ENCODE results near the gene RAB41. TPM values are rescaled to one million over a fixed set of nuclear protein-coding genes. Genes with fewer than 3 reads are reported as not detected.

RAB41 gene
- total RNA-seq = not detected in 2 replicates

GRCh38 chrX:70281951-70282350 is at the start of gene RAB41:
TSS of gene RAB41 (plus strand) at chrX:70282172. CDS start at chrX:70282218, 46 bp downstream.

DNA sequence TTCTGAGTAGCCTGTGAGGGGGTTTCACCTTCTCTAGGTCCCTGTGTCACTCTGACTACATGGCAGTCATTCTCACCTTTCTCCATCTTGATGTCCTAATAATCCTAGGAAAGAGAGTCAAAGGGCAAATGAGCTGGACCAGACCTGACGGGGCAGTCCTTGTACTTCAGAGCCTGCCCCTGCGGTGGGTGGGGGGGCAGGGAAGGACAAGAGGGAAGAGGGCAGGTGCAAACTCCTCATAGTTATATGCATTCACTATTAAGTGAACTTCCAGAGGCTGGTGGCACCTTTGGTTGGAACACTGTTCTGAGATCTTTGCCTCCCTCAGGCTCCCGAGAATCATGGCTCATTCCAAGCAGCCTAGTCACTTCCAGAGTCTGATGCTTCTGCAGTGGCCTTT is 47.6 kb upstream of the RAB41 start, which contains the start of gene AWAT1:
Gene AWAT1, plus strand, starts transcription at position 301 of the 400 bp plus-strand sequence. Its CDS starts 41 bp downstream, at position 342.

DNA sequence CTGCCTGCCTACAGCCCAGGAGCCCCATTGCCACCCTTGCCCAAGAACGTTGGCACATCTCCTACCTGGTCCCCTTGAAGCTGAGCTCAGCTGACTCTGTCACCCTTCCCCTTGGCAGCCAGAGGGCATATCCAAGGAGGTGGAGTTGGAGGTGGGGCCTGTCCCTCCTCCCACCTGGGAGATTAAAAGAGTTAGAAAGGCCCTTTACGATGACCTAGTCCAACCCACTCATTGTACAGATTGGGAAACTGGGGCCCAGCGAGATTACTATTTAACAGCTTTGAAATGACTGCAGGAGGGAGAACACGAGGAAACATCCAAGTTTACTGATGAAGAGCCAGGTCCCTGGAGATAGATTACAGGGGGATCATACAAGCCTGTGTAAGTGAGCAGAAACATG is 21.9 kb upstream of the RAB41 start, which contains the start of gene P2RY4:
Gene P2RY4, minus strand, starts transcription at position 101 of the 400 bp plus-strand sequence. CDS start 580 bp downstream, outside the sequence.

DNA sequence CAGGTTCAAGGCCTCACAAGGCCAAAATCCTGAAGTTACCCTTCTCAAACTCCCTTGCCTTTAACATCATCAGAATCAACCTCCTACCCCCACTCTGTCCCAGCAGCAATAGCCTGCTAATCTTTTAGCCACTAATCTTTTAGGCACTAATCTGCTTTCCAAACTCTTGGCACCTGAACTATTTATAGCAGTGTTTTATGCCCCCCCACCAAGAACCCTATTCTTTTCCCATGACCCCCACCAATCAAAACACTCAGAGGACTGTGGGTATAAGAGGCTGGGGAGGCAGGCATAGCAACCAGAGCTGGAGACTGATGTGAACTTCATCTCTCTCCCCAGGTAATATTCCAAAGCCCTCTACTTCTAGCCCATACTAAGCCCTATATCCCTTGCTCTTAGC is 13.9 kb upstream of the RAB41 start, which contains the start of gene ARR3:
Gene ARR3, plus strand, starts transcription at position 301 of the 400 bp plus-strand sequence. CDS start 1,052 bp downstream, outside the sequence.

DNA sequence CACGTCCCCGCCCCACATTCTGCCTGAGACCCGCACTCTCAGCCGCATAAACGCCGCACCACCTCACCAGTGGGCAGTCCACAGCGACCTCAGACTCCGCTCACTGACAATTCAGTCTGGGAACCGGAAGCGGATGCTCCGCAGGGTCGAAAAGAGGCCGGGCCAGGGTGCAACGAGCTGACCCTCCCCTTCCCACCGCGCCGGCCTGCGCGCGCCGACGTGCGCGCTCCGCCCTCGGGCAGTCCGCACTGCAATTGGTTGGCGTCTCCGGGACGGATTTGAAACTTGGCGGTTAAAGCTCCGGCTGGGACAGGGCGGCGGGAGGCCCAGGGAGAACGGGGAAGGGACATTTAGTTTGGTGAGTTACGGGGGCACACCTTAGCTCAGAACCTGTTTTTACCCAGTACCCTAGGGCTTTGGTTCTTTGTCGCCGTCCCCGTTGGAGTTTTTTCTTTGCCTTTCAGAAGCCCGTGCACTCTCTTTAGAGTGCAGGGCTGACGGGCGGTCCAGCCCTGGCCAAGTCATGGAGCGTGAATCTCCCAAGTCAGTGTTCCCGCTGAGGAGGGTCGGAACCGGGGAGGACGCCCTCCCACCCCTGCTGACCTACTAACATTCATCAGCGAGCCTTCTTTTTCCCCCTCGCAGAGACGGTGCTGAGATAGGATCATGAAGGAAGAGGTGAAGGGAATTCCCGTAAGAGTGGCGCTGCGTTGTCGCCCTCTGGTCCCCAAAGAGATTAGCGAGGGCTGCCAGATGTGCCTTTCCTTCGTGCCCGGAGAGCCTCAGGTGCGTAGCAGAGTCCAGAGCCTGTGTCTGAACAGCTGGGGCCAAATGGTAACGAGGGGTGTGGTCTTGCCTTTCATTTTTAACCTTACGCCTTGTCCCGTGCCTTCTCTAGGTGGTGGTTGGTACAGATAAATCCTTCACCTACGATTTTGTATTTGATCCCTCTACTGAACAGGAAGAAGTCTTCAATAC is 8.1 kb downstream of the RAB41 start, which contains the start of the genes KIF4A and PDZD11:
Gene KIF4A, plus strand, starts transcription at position 312 of the 978 bp plus-strand sequence. Its CDS starts 355 bp downstream, at position 667.
Gene PDZD11, minus strand, starts transcription at position 135 of the 978 bp plus-strand sequence. CDS start 586 bp downstream, outside the sequence.

Small RNA genes within 50 kb of the gene (small RNA-seq; reads per million reads assigned to genes)
- 0.12 reads per million for gene RNA5SP507

Other genes with a start within 250 kb of the RAB41 start
- not detected in 2 replicates for gene AWAT2, start 232.2 kb upstream of the RAB41 start, total RNA-seq
- gene OTUD6A, start 219.7 kb upstream of the RAB41 start, total RNA-seq = not detected in 2 replicates
- 59.4 and 167 TPM in 2 replicates for gene IGBP1, start 148.7 kb upstream of the RAB41 start, total RNA-seq
- not detected in 2 replicates for gene DGAT2L6, start 104.7 kb upstream of the RAB41 start, total RNA-seq
- gene AWAT1, start 47.5 kb upstream of the RAB41 start, total RNA-seq = not detected in 2 replicates
- under 0.01 and 0.43 TPM in 2 replicates for gene P2RY4, start 22.0 kb upstream of the RAB41 start, total RNA-seq
- not detected in 2 replicates for gene ARR3, start 13.8 kb upstream of the RAB41 start, total RNA-seq
- 47.9 and 66.2 TPM in 2 replicates for gene PDZD11, start 7.8 kb downstream of the RAB41 start, total RNA-seq
- gene KIF4A, start 7.9 kb downstream of the RAB41 start, total RNA-seq = 2.7 and 4.1 TPM in 2 replicates
- gene GDPD2, start 141.1 kb downstream of the RAB41 start, total RNA-seq = 0.11 TPM in 1 of 2 replicates, not detected in the other
- gene DLG3, start 162.7 kb downstream of the RAB41 start, total RNA-seq = 23.6 TPM in 2 replicates